H1 (cell line): Measurements from ENCODE around the gene PAFAH1B1. TPM values are rescaled to one million over a fixed set of nuclear protein-coding genes. Genes with fewer than 3 reads are reported as not detected.

ENCODE experiments used
- CTCF ChIA-PET: fragments of 300-600 bp; sonication (Branson Sonifier 250); formaldehyde crosslinking; loops from one replicate; lab custom pipeline; 2021; ENCODE audit not compliant: partially characterized antibody; lab: Charles Lee
- POLR2A ChIA-PET: fragments of 300-600 bp; sonication (Branson Sonifier 250); formaldehyde crosslinking; loops from one replicate; lab custom pipeline; 2021; ENCODE audit warnings: inconsistent platforms; ENCODE audit not compliant: partially characterized antibody; lab: Charles Lee
- DNase-seq, 2 experiments: peaks; one replicate each; pipeline versions ENCODE4 v3.0.0 to v3.0.0-alpha.2; 2010 to 2022; ENCODE audit warnings: low spot score in 2 of 2, low read depth in 1 of 2, mixed read lengths in 1 of 2
- FAIRE-seq: peaks from 2 replicates; lab custom pipeline; 2011; peaks lifted over from hg19 to GRCh38; lab: Jason Lieb, UNC
- H2AFZ ChIP-seq: 2 replicates; pipeline ENCODE4 v1.8.1; 2012; ENCODE audit warnings: low read length, inconsistent platforms
- H2AK5ac ChIP-seq: 2 replicates; pipeline ENCODE4 v1.6.1; 2013; ENCODE audit warnings: low read depth, low read length
- H2BK120ac ChIP-seq: replicated peaks from 2 replicates; pipeline ENCODE3; 2013; ENCODE audit warnings: low read depth, low read length, inconsistent platforms
- H2BK12ac ChIP-seq: 2 replicates; pipeline ENCODE4 v1.6.1; 2013; ENCODE audit warnings: low read depth, low read length
- H2BK15ac ChIP-seq: 2 replicates; pipeline ENCODE4 v1.6.1; 2013; ENCODE audit warnings: low read length
- H2BK20ac ChIP-seq: 2 replicates; pipeline ENCODE4 v1.6.1; 2013; ENCODE audit warnings: low read length
- H2BK5ac ChIP-seq: 2 replicates; pipeline ENCODE4 v1.6.1; 2013; ENCODE audit warnings: low read depth, low read length
- H3K14ac ChIP-seq: 2 replicates; pipeline ENCODE4 v1.6.1; 2013; ENCODE audit warnings: inconsistent platforms; ENCODE audit not compliant: insufficient read length
- H3K18ac ChIP-seq: 2 replicates; pipeline ENCODE4 v1.6.1; 2013; ENCODE audit warnings: low read length; ENCODE audit errors: extremely low read depth
- H3K23ac ChIP-seq: 2 replicates; pipeline ENCODE4 v1.6.1; 2013; ENCODE audit warnings: inconsistent platforms; ENCODE audit not compliant: insufficient read length
- H3K23me2 ChIP-seq: 2 replicates; pipeline ENCODE4 v1.6.1; 2013; ENCODE audit warnings: low read depth, low read length
- H3K27ac ChIP-seq: 2 replicates; pipeline ENCODE4 v1.6.1; 2011; ENCODE audit warnings: low read depth, low read length, inconsistent platforms
- H3K27me3 ChIP-seq, 4 experiments: replicated peaks in 1 of 4; 1 replicate in 1 of 4; 2 replicates in 3 of 4; pipeline versions ENCODE4 v1.6.1 to v1.8.1; 2011 to 2013; ENCODE audit warnings: low read length in 3 of 4, mild to moderate bottlenecking in 3 of 4, inconsistent platforms in 2 of 4, mixed read lengths in 2 of 4, moderate library complexity in 1 of 4; ENCODE audit not compliant: control insufficient read depth in 3 of 4, insufficient read depth in 3 of 4; ENCODE audit errors: extremely low read depth in 1 of 4
- H3K36me3 ChIP-seq, 4 experiments: 2 replicates each; pipeline versions ENCODE4 v1.6.1 to v1.8.1; 2011 to 2013; ENCODE audit warnings: mild to moderate bottlenecking in 4 of 4, low read length in 3 of 4, moderate library complexity in 2 of 4, control low read depth in 1 of 4, inconsistent platforms in 1 of 4; ENCODE audit not compliant: insufficient read depth in 4 of 4, control insufficient read depth in 2 of 4
- H3K4ac ChIP-seq: replicated peaks from 2 replicates; pipeline ENCODE3; 2013; ENCODE audit warnings: low read length, low read depth, mixed read lengths, inconsistent platforms; ENCODE audit not compliant: insufficient read length
- H3K4me1 ChIP-seq, 4 experiments: replicated peaks in 1 of 4; 1 replicate in 1 of 4; 2 replicates in 3 of 4; pipeline versions ENCODE4 v1.6.1 to v1.8.1; 2011 to 2013; ENCODE audit warnings: low read length in 3 of 4, inconsistent platforms in 2 of 4, mixed read lengths in 1 of 4; ENCODE audit not compliant: insufficient read depth in 4 of 4, control insufficient read depth in 3 of 4
- H3K4me2 ChIP-seq, 2 experiments: 2 replicates each; pipeline versions ENCODE4 v1.6.1 to v1.8.1; 2011 to 2013; ENCODE audit warnings: low read depth in 2 of 2, low read length in 2 of 2, control low read depth in 1 of 2, inconsistent platforms in 1 of 2, mild to moderate bottlenecking in 1 of 2; ENCODE audit not compliant: insufficient read depth in 1 of 2
- H3K4me3 ChIP-seq, 4 experiments: fragments of 200-600, 300-600 bp in 1 of 4; sonication (generic), shearing (Covaris generic), sonication (Bioruptor Twin) in 1 of 4; 2 replicates each; pipeline versions ENCODE4 v1.5.1 to v1.8.1; 2011 to 2016; ENCODE audit warnings: low read length in 4 of 4, low read depth in 3 of 4, control low read depth in 2 of 4, inconsistent platforms in 2 of 4, mild to moderate bottlenecking in 2 of 4, mixed read lengths in 1 of 4, moderate library complexity in 1 of 4; ENCODE audit not compliant: insufficient read depth in 2 of 4; ENCODE audit errors: extremely low read depth in 1 of 4
- H3K56ac ChIP-seq: replicated peaks from 2 replicates; pipeline ENCODE3; 2013; ENCODE audit warnings: low read depth, mild to moderate bottlenecking, mixed read lengths, low read length, inconsistent platforms; ENCODE audit not compliant: insufficient read length
- H3K79me1 ChIP-seq: 2 replicates; pipeline ENCODE4 v1.6.1; 2013; ENCODE audit warnings: low read depth, low read length, control low read depth
- H3K79me2 ChIP-seq, 2 experiments: 2 replicates each; pipeline versions ENCODE4 v1.6.1 to v1.8.1; 2012 to 2013; ENCODE audit warnings: low read length in 2 of 2, mild to moderate bottlenecking in 2 of 2, inconsistent platforms in 1 of 2; ENCODE audit not compliant: insufficient read depth in 2 of 2, control insufficient read depth in 1 of 2
- H3K9ac ChIP-seq, 4 experiments: replicated peaks in 1 of 4; 1 replicate in 1 of 4; 2 replicates in 3 of 4; pipeline versions ENCODE4 v1.6.1 to v1.8.1; 2011 to 2013; ENCODE audit warnings: low read depth in 3 of 4, low read length in 3 of 4, control low read depth in 2 of 4, mild to moderate bottlenecking in 2 of 4, moderate library complexity in 2 of 4, inconsistent platforms in 1 of 4; ENCODE audit errors: extremely low read depth in 1 of 4
- H3K9me3 ChIP-seq, 2 experiments: 2 replicates each; pipeline versions ENCODE4 v1.6.1 to v1.8.1; 2012 to 2013; ENCODE audit warnings: mild to moderate bottlenecking in 2 of 2, moderate library complexity in 2 of 2, control low read depth in 1 of 2, inconsistent platforms in 1 of 2, low read depth in 1 of 2, low read length in 1 of 2, mixed read lengths in 1 of 2; ENCODE audit not compliant: insufficient read depth in 2 of 2
- H4K20me1 ChIP-seq, 2 experiments: replicated peaks in 1 of 2; 2 replicates each; pipeline versions ENCODE3 to v1.8.1; 2011 to 2013; ENCODE audit warnings: inconsistent platforms in 2 of 2, low read length in 2 of 2, mild to moderate bottlenecking in 1 of 2; ENCODE audit not compliant: insufficient read depth in 2 of 2, control insufficient read depth in 1 of 2
- H4K5ac ChIP-seq: 2 replicates; pipeline ENCODE4 v1.6.1; 2013; ENCODE audit warnings: low read length, low read depth, mixed read lengths, inconsistent platforms; ENCODE audit not compliant: insufficient read length
- H4K8ac ChIP-seq: 2 replicates; pipeline ENCODE4 v1.8.0; 2013; ENCODE audit warnings: mild to moderate bottlenecking, moderate library complexity, low read length, inconsistent platforms; ENCODE audit not compliant: insufficient read depth; ENCODE audit errors: extremely low read depth
- H4K91ac ChIP-seq: replicated peaks from 2 replicates; pipeline ENCODE3; 2013; ENCODE audit warnings: low read length, mixed read lengths, inconsistent platforms; ENCODE audit not compliant: insufficient read length
- BRCA1 ChIP-seq: IDR thresholded peaks from 2 replicates; pipeline ENCODE4 v1.6.1; 2012; ENCODE audit warnings: low read depth, low read length, improper control_type of control experiment
- EP300 ChIP-seq, 2 experiments: IDR thresholded peaks; 1 replicate in 1 of 2; 2 replicates in 1 of 2; pipeline ENCODE4 v1.6.1; 2011 to 2012; ENCODE audit warnings: low read depth in 2 of 2, low read length in 2 of 2, mild to moderate bottlenecking in 2 of 2, borderline replicate concordance in 1 of 2, inconsistent platforms in 1 of 2, moderate library complexity in 1 of 2
- JUND ChIP-seq: IDR thresholded peaks from 2 replicates; pipeline ENCODE4 v1.6.1; 2011; ENCODE audit warnings: mild to moderate bottlenecking, improper control_type of control experiment, low read length
- MAFK ChIP-seq: IDR thresholded peaks from 2 replicates; pipeline ENCODE4 v1.6.1; 2012; ENCODE audit warnings: low read depth, mild to moderate bottlenecking, improper control_type of control experiment, low read length
- MAX ChIP-seq: IDR thresholded peaks from 2 replicates; pipeline ENCODE4 v1.6.1; 2012; ENCODE audit warnings: inconsistent platforms
- NRF1 ChIP-seq: IDR thresholded peaks from 2 replicates; pipeline ENCODE4 v1.6.1; 2011; ENCODE audit warnings: mild to moderate bottlenecking, low read depth, low read length, improper control_type of control experiment
- POLR2A ChIP-seq, 2 experiments: IDR thresholded peaks; 1 replicate in 1 of 2; 2 replicates in 1 of 2; pipeline ENCODE4 v1.6.1; 2011; ENCODE audit warnings: low read depth in 2 of 2, low read length in 2 of 2, mild to moderate bottlenecking in 2 of 2; ENCODE audit errors: control extremely low read depth in 1 of 2
- POU5F1 ChIP-seq: IDR thresholded peaks from 2 replicates; pipeline ENCODE4 v1.6.1; 2011; ENCODE audit warnings: low read depth, mild to moderate bottlenecking, low read length, moderate library complexity
- RAD21 ChIP-seq, 2 experiments: IDR thresholded peaks in 1 of 2; conservative IDR thresholded peaks in 1 of 2; 2 replicates each; pipeline ENCODE4 v1.6.1; 2011; ENCODE audit warnings: low read depth in 2 of 2, low read length in 2 of 2, improper control_type of control experiment in 1 of 2, inconsistent platforms in 1 of 2, mild to moderate bottlenecking in 1 of 2, moderate library complexity in 1 of 2
- RNF2 ChIP-seq: fragments of 200-900, 300-1000 bp; sonication (generic); IDR thresholded peaks from 2 replicates; pipeline ENCODE4 v1.7.1; 2016; ENCODE audit warnings: borderline replicate concordance, low read depth, mild to moderate bottlenecking, antibody characterized with exemption, low read length; ENCODE audit not compliant: poor library complexity, severe bottlenecking; ENCODE audit errors: missing control alignments
- SAP30 ChIP-seq: fragments of 300-600 bp; sonication (generic); IDR thresholded peaks from 2 replicates; pipeline ENCODE4 v1.7.1; 2012; ENCODE audit warnings: low read length, moderate library complexity, mild to moderate bottlenecking, inconsistent platforms; ENCODE audit not compliant: insufficient read depth, insufficient replicate concordance
- TEAD4 ChIP-seq: IDR thresholded peaks from 2 replicates; pipeline ENCODE4 v1.6.1; 2012; ENCODE audit warnings: low read depth, low read length, inconsistent platforms, mixed read lengths
- WGBS, 2 experiments: shearing (Covaris generic) in 1 of 2; methylation state at CpG; one replicate each; pipeline versions ENCODE4 v1.1.6 to v1.1.7; 2013 to 2015; ENCODE audit warnings: low lambda C conversion rate in 2 of 2, mixed read lengths in 2 of 2, inconsistent platforms in 1 of 2, low coverage in 1 of 2, missing lambda C conversion rate in 1 of 2; ENCODE audit not compliant: insufficient replicate concordance in 2 of 2, insufficient coverage in 1 of 2, insufficient read length in 1 of 2; ENCODE audit errors: extremely low coverage in 1 of 2, missing lambda C conversion rate in 1 of 2; 5-methylcytosine and 5-hydroxymethylcytosine counted together
- polyA plus RNA-seq, 7 experiments: library from polyadenylated mRNA; depleted of rRNA in 3 of 7; stranded (reverse) in 5 of 7; unstranded in 2 of 7; fragments of >200 nt in 5 of 7; fragments of 200-250 nt in 2 of 7; gene quantifications; 1 replicate in 5 of 7; 2 replicates in 1 of 7; 4 replicates in 1 of 7; pipeline versions ENCODE4 v1.2.1 to v1.2.3, GENCODE V29; 2011 to 2013; ENCODE audit warnings: missing spikeins in 2 of 7, mixed read lengths in 2 of 7
- total RNA-seq: library from RNA; stranded (reverse); fragmentation: NEBNext Ultra II Directional; extraction: Animal tissue kit (Norgen Biotek cat#: 25700); gene quantifications from 2 replicates; pipeline ENCODE4 v1.2.1, GENCODE V29; 2021

The PAFAH1B1 gene
- total and polyA plus RNA-seq, 2 of the 8 experiments (the other 6 are each of a cell fraction or from before 2014, with no cell fraction given): 42.0 to 152 TPM

GRCh38 chr17:2634361-2634960 lies 41.0 kb downstream of the PAFAH1B1 start:
- Histone ChIP-seq H3K36me3 (peaks cover 0 to 12% (median 1%) of the 10 kb centered on the region in 4 experiments; a peak in 3 of 8 replicates), H2BK15ac (no peak overlapping the region), H3K56ac (no peak overlapping the region), H2AFZ (no peak overlapping the region), H3K4ac (no peak overlapping the region), H2BK20ac (no peak overlapping the region), H3K79me1 (peaks cover 3% of the 10 kb centered on the region; the same call in 1 of the 2 replicates), H3K23me2 (no peaks in the 10 kb centered on the region), H3K23ac (no peak overlapping the region), H2BK12ac (no peak overlapping the region), H3K4me2 (no peak overlapping the region), H2AK5ac (no peak overlapping the region), H3K79me2 (peaks cover 3 to 83% of the 10 kb centered on the region in 2 experiments; a peak in 3 of 4 replicates), H3K4me3 (no peak overlapping the region), H3K9ac (no peak overlapping the region), H2BK5ac (no peak overlapping the region), H4K20me1 (peaks cover 14 to 18% of the 10 kb centered on the region in 2 experiments), H3K18ac (no peak overlapping the region), H3K4me1 (peaks cover 0 to 9% (median 3%) of the 10 kb centered on the region in 4 experiments; a peak in 4 of 7 replicates), H3K27me3 (no peaks in the 10 kb centered on the region), H3K9me3 (no peaks in the 10 kb centered on the region), H2BK120ac (no peak overlapping the region), H3K27ac (no peak overlapping the region), H3K14ac (no peak overlapping the region), H4K8ac (no peak overlapping the region), H4K91ac (no peak overlapping the region), H4K5ac (no peak overlapping the region)
- ChIA-PET CTCF (interaction anchor here (1.3 kb wide), 1 partner anchor 12 kb away, joined by 3 read pairs; no protein-coding TSS in a partner anchor), POLR2A (interaction anchor here (1.6 kb wide), 1 partner anchor 23 kb away, joined by 6 read pairs; no protein-coding TSS in a partner anchor)
- FAIRE-seq: no peak
- DNase-seq: no peak
- WGBS, 2 experiments: 89% methylated on average over 9 of the region's 9 CpGs; no CpG with 5 or more reads in 1 of the 2 experiments
- TF ChIP-seq POLR2A (IDR thresholded peaks at IDR 0.05; ENCODE audit: control extremely low read depth in 1 of 2, low read depth in 2 of 2, low read length in 2 of 2): no peak
- TF ChIP-seq BRCA1: no peak
- TF ChIP-seq MAFK: no peak
- TF ChIP-seq RAD21 (IDR thresholded peaks at IDR 0.05 in 1 of 2, conservative IDR thresholded peaks at IDR 0.05 in 1 of 2; ENCODE audit: low read depth in 2 of 2, low read length in 2 of 2): no peak
- TF ChIP-seq TEAD4: no peak
- no peak for TF ChIP-seq NRF1
- TF ChIP-seq MAX: no peak
- TF ChIP-seq JUND: no peak
- TF ChIP-seq SAP30: no peak
- no peak for TF ChIP-seq RNF2
- no peak for TF ChIP-seq EP300 (IDR thresholded peaks at IDR 0.05; ENCODE audit: borderline replicate concordance in 1 of 2, low read depth in 2 of 2, low read length in 2 of 2)
- TF ChIP-seq POU5F1: no peak
